H9 (cell line): ENCODE results near the gene ZMIZ1. TPM values are rescaled to one million over a fixed set of nuclear protein-coding genes. Genes with fewer than 3 reads are reported as not detected.

Experiments
- DNase-seq: peaks from one replicate; pipeline ENCODE4 v3.0.0-alpha.2; 2017
- H2AFZ ChIP-seq: one replicate; pipeline ENCODE4 v1.6.1; 2013; ENCODE audit warnings: mild to moderate bottlenecking, low read length, control low read depth, moderate library complexity
- H2AK5ac ChIP-seq: 2 replicates; pipeline ENCODE4 v1.6.1; 2013; ENCODE audit warnings: low read length, control low read depth, mixed read lengths; ENCODE audit not compliant: insufficient read length
- H2BK120ac ChIP-seq: one replicate; pipeline ENCODE4 v1.6.1; 2013; ENCODE audit warnings: low read depth, mild to moderate bottlenecking, low read length, control low read depth, inconsistent platforms; ENCODE audit not compliant: poor library complexity, severe bottlenecking
- H2BK12ac ChIP-seq: 2 replicates; pipeline ENCODE4 v1.6.1; 2013; ENCODE audit warnings: low read length, control low read depth, mixed read lengths, low read depth; ENCODE audit not compliant: insufficient read length
- H2BK15ac ChIP-seq: 2 replicates; pipeline ENCODE4 v1.6.1; 2013; ENCODE audit warnings: low read depth, low read length, control low read depth
- H2BK20ac ChIP-seq: one replicate; pipeline ENCODE4 v1.6.1; 2013; ENCODE audit warnings: low read depth, mild to moderate bottlenecking, low read length, control low read depth, inconsistent platforms; ENCODE audit not compliant: poor library complexity, severe bottlenecking
- H2BK5ac ChIP-seq: 2 replicates; pipeline ENCODE4 v1.6.1; 2013; ENCODE audit warnings: low read length, control low read depth, mixed read lengths; ENCODE audit not compliant: insufficient read length
- H3K14ac ChIP-seq: 2 replicates; pipeline ENCODE4 v1.6.1; 2013; ENCODE audit warnings: low read length, control low read depth; ENCODE audit not compliant: insufficient read depth
- H3K18ac ChIP-seq: 2 replicates; pipeline ENCODE4 v1.6.1; 2013; ENCODE audit warnings: low read depth, mild to moderate bottlenecking, mixed read lengths, low read length, control low read depth; ENCODE audit not compliant: insufficient read length
- H3K23ac ChIP-seq: 2 replicates; pipeline ENCODE4 v1.6.1; 2013; ENCODE audit warnings: low read length, control low read depth, mixed read lengths, low read depth; ENCODE audit not compliant: insufficient read length
- H3K23me2 ChIP-seq: 2 replicates; pipeline ENCODE4 v1.6.1; 2013; ENCODE audit warnings: low read depth, mild to moderate bottlenecking, mixed read lengths, low read length, control low read depth; ENCODE audit not compliant: insufficient read length, poor library complexity, severe bottlenecking
- H3K27ac ChIP-seq: 2 replicates; pipeline ENCODE4 v1.5.1; 2013; ENCODE audit warnings: low read length, control low read depth, mixed read lengths, low read depth; ENCODE audit not compliant: insufficient read length
- H3K27me3 ChIP-seq: 2 replicates; pipeline ENCODE4 v1.6.1; 2013; ENCODE audit warnings: low read length, control low read depth, inconsistent platforms; ENCODE audit not compliant: insufficient read depth
- H3K4ac ChIP-seq: 2 replicates; pipeline ENCODE4 v1.6.1; 2013; ENCODE audit warnings: low read depth, mild to moderate bottlenecking, control low read depth, inconsistent platforms, low read length, moderate library complexity
- H3K4me1 ChIP-seq: 2 replicates; pipeline ENCODE4 v1.6.1; 2013; ENCODE audit warnings: low read length, control low read depth, inconsistent platforms; ENCODE audit not compliant: insufficient read depth
- H3K4me2 ChIP-seq: 2 replicates; pipeline ENCODE4 v1.6.1; 2013; ENCODE audit warnings: low read length, control low read depth, mixed read lengths; ENCODE audit not compliant: insufficient read length, insufficient read depth
- H3K56ac ChIP-seq: 2 replicates; pipeline ENCODE4 v1.6.1; 2013; ENCODE audit warnings: low read depth, mild to moderate bottlenecking, mixed read lengths, low read length, control low read depth; ENCODE audit not compliant: insufficient read length
- H3K79me1 ChIP-seq: 2 replicates; pipeline ENCODE4 v1.6.1; 2013; ENCODE audit warnings: low read depth, mild to moderate bottlenecking, moderate library complexity, low read length, control low read depth, inconsistent platforms; ENCODE audit not compliant: insufficient read depth, poor library complexity, severe bottlenecking
- H3K79me2 ChIP-seq: 2 replicates; pipeline ENCODE4 v1.6.1; 2013; ENCODE audit warnings: low read length, control low read depth, inconsistent platforms; ENCODE audit not compliant: insufficient read depth
- H3K9ac ChIP-seq: 2 replicates; pipeline ENCODE4 v1.6.1; 2013; ENCODE audit warnings: low read length, control low read depth, mixed read lengths; ENCODE audit not compliant: insufficient read length; ENCODE audit errors: extremely low read depth
- H3K9me3 ChIP-seq: one replicate; pipeline ENCODE4 v1.6.1; 2013; ENCODE audit warnings: low read depth, low read length, inconsistent platforms; ENCODE audit not compliant: control insufficient read depth
- H3T11ph ChIP-seq: one replicate; pipeline ENCODE4 v1.6.1; 2013; ENCODE audit warnings: mild to moderate bottlenecking, low read length, control low read depth, inconsistent platforms
- H4K20me1 ChIP-seq: one replicate; pipeline ENCODE4 v1.6.1; 2013; ENCODE audit not compliant: control insufficient read depth, insufficient read length, insufficient read depth
- H4K5ac ChIP-seq: 2 replicates; pipeline ENCODE4 v1.6.1; 2013; ENCODE audit warnings: low read depth, mild to moderate bottlenecking, mixed read lengths, low read length, control low read depth; ENCODE audit not compliant: insufficient read length
- H4K8ac ChIP-seq: replicated peaks from 2 replicates; pipeline ENCODE4 v1.6.1; 2013; ENCODE audit warnings: low read length, control low read depth, mixed read lengths, low read depth; ENCODE audit not compliant: insufficient read length
- H4K91ac ChIP-seq: 2 replicates; pipeline ENCODE4 v1.6.1; 2013; ENCODE audit warnings: low read depth, mild to moderate bottlenecking, moderate library complexity, mixed read lengths, low read length, control low read depth; ENCODE audit not compliant: insufficient read length
- H3K27ac Mint-ChIP-seq, 3 experiments: 2 replicates in 2 of 3; 3 replicates in 1 of 3; pipeline ENCODE4 v1.8.0; 2020 to 2021; ENCODE audit warnings: mixed read lengths in 3 of 3, mild to moderate bottlenecking in 1 of 3, moderate library complexity in 1 of 3
- H3K27me3 Mint-ChIP-seq: 2 replicates; pipeline ENCODE4 v1.8.0; 2021; ENCODE audit warnings: low read depth, mild to moderate bottlenecking, moderate library complexity, mixed read lengths
- H3K36me3 Mint-ChIP-seq, 3 experiments: 2 replicates in 2 of 3; 3 replicates in 1 of 3; pipeline ENCODE4 v1.8.0; 2020 to 2021; ENCODE audit warnings: low read depth in 3 of 3, mixed read lengths in 3 of 3; ENCODE audit not compliant: insufficient read depth in 1 of 3
- H3K4me1 Mint-ChIP-seq, 2 experiments: 2 replicates each; pipeline ENCODE4 v1.8.0; 2020; ENCODE audit warnings: mixed read lengths in 2 of 2
- H3K4me3 Mint-ChIP-seq, 2 experiments: 2 replicates in 1 of 2; 3 replicates in 1 of 2; pipeline ENCODE4 v1.8.0; 2020 to 2021; ENCODE audit warnings: mild to moderate bottlenecking in 2 of 2, mixed read lengths in 2 of 2, moderate library complexity in 1 of 2
- H3K9me3 Mint-ChIP-seq, 2 experiments: 2 replicates in 1 of 2; 3 replicates in 1 of 2; pipeline ENCODE4 v1.8.0; 2020; ENCODE audit warnings: mild to moderate bottlenecking in 2 of 2, mixed read lengths in 2 of 2, moderate library complexity in 1 of 2
- CTCF ChIP-seq: fragments of 200-600 bp; sonication (generic); conservative IDR thresholded peaks from 3 replicates; pipeline ENCODE4 v1.8.0; 2021; ENCODE audit warnings: antibody characterized with exemption, mild to moderate bottlenecking
- WGBS: extraction: QIAGEN DNeasy Blood & Tissue Kit; methylation state at CpG from one replicate; pipeline ENCODE4 v1.1.7; 2013; ENCODE audit warnings: missing lambda C conversion rate, low lambda C conversion rate, mixed read lengths; ENCODE audit not compliant: insufficient read length; ENCODE audit errors: extremely low coverage; 5-methylcytosine and 5-hydroxymethylcytosine counted together
- total RNA-seq: library from RNA; stranded (reverse); gene quantifications from 2 replicates; pipeline ENCODE4 v1.2.1, GENCODE V29; 2021

The ZMIZ1 gene
- total RNA-seq, 1 experiment from 2014 or later = 36.9 TPM

GRCh38 chr10:79027147-79028055 is 41.4 kb upstream of the ZMIZ1 start:
- Histone ChIP-seq H3K23me2 (no peaks in the 10 kb centered on the region), H4K5ac (no peak overlapping the region), H3K18ac (no peak overlapping the region), H2BK120ac (no peak overlapping the region), H2BK12ac (no peak overlapping the region), H4K91ac (no peak overlapping the region), H2AK5ac (no peak overlapping the region), H3K27me3 (no peaks in the 10 kb centered on the region), H4K8ac (no peak overlapping the region), H3K9me3 (no peaks in the 10 kb centered on the region), H3T11ph (no peak overlapping the region), H2BK15ac (no peak overlapping the region), H2AFZ (no peak overlapping the region), H3K79me1 (no peaks in the 10 kb centered on the region), H2BK20ac (no peak overlapping the region), H3K79me2 (no peaks in the 10 kb centered on the region), H3K4me2 (no peak overlapping the region), H3K56ac (no peak overlapping the region), H2BK5ac (no peak overlapping the region), H3K9ac (no peak overlapping the region), H3K4ac (no peak overlapping the region), H3K23ac (no peak overlapping the region), H3K27ac (no peak overlapping the region), H4K20me1 (no peaks in the 10 kb centered on the region), H3K4me1 (no peaks in the 10 kb centered on the region), H3K14ac (no peak overlapping the region)
- H3K36me3 Mint-ChIP-seq = no peaks in the 10 kb centered on the region
- no peak overlapping the region; a peak in 1 of 5 replicates for H3K4me3 Mint-ChIP-seq
- peaks cover 7 to 16% of the 10 kb centered on the region in 2 experiments for H3K4me1 Mint-ChIP-seq
- WGBS = no CpG with 5 or more reads among the region's 18 CpGs
- no peaks in the 10 kb centered on the region; a peak in 1 of 5 replicates for H3K9me3 Mint-ChIP-seq
- no peak for TF ChIP-seq CTCF
- H3K27me3 Mint-ChIP-seq = peaks cover 6% of the 10 kb centered on the region; the same call in 1 of the 2 replicates
- DNase-seq = no peak
- H3K27ac Mint-ChIP-seq = peak overlapping the region in 1 of 3 experiments; percentile 57; a peak in 1 of 7 replicates
